Measurements from ENCODE around the gene CCR2.

DNA sequence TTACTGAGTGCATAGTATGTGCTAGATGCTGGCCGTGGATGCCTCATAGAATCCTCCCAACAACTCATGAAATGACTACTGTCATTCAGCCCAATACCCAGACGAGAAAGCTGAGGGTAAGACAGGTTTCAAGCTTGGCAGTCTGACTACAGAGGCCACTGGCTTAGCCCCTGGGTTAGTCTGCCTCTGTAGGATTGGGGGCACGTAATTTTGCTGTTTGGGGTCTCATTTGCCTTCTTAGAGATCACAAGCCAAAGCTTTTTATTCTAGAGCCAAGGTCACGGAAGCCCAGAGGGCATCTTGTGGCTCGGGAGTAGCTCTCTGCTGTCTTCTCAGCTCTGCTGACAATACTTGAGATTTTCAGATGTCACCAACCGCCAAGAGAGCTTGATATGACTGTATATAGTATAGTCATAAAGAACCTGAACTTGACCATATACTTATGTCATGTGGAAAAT, 15.8 kb downstream of the CCR2 start:
- TF ChIP-seq EZH2 (IDR thresholded peaks at IDR 0.05; ENCODE audit: insufficient read depth, poor library complexity, severe bottlenecking) = no peak
- no peak for TF ChIP-seq EZH2phosphoT487 (IDR thresholded peaks at IDR 0.05; ENCODE audit: insufficient read depth, low read depth)
